Activated CD4-positive, CD25-positive, alpha-beta regulatory T cell treated with anti-CD3 and anti-CD28 coated beads, Interleukin-2, amount 50 U/mL, for 72 hours (primary cell): ENCODE results near the gene GRM7.

Experiments
- DNase-seq: peaks from one replicate; pipeline ENCODE4 v3.0.0; 2021

Gene GRM7

DNA sequence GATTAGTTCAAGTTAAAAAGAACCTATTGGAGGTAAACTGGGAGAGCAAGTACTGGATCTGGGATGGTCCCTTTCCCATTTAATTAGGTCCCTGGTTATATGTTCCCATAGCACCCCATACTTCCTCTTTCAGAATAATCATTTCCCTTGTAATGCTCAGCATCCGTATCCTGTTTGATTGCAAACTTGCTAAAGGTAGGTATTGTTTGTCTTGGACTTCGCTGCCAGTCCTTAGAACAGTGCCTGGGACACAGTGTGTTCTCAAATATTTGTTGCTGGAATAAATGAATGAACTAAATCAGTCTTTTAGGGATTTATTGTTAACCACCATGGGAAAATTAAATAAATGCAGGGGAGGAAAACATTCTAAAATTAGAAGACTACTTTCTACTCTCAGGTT is 299.8 kb downstream of the GRM7 start:
- no peak for DNase-seq

DNA sequence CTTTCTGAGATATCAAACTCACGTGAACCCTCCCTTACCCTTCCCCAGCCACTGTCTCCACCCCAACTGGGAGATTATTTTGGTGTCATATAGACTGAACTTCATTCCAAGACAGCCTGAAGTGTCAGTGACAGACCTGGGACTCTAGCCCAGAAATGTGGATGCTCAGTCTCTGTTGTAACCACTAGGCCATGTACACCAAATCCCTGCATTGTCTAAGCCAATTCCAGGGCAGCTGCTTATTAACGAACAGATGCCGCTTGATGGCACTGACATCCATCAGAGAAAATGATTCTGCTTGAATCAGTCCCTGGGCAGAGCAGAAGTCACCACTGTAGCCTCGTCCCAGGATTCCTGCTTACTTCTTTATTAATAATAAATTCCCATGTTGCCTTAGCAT is 305.5 kb downstream of the GRM7 start:
- DNase-seq, result no peak

DNA sequence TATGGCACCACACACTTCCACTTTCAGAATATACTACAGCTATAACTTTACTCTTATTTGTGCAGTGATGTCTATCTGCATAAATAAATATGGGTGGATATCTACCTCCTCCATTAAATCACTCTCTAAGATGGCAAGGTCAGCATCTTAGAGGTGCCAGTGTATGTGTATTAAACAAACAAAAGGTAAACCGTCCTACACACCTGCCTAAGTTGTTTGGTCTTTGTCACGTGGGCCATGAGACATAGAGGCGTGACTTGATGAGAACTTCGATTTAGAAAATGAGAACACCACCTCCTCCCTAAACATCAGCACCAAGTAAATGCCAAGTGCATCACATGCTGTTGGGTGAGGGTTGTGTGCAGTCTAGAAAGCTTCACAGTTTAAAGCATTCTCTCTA is 310.6 kb downstream of the GRM7 start:
- no peak for DNase-seq

DNA sequence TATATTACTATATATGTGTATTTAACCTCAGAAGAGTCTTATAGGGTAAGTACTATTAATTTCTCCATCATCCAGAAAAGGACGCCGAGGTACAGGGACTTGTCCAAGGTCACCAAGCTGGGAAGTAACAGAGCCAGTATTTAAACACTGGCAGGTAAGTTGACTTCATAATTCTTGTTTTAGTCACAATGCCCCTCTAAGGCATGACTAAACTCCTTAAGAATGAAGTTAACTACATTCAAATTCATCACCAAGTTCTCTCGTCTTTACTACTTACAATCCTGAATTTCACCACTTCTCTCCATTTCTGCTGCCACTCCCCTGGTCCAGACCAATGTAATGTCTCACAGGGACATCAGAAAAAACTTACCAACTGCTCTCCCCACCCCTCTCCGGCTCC is 312.1 kb downstream of the GRM7 start:
- no peak for DNase-seq

DNA sequence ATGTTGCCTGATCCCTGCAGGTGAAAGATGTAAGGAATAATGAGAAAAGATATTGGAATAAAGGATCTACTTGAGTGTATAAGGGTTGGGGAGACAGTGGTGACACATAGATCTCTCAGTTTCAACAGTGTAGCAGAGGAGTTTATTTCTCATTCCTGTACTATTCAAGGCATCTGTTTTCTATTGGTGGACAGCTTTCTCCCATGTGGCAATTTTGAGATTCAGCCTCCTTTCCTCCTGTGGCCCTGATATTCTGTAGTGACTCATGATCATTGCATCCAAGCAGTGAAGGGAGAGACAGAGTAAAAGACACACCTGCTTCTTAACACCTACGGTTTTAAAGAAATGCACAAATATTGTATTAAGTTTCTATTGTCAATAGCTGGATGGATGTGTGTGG is 327.6 kb downstream of the GRM7 start:
- DNase-seq, result no peak

DNA sequence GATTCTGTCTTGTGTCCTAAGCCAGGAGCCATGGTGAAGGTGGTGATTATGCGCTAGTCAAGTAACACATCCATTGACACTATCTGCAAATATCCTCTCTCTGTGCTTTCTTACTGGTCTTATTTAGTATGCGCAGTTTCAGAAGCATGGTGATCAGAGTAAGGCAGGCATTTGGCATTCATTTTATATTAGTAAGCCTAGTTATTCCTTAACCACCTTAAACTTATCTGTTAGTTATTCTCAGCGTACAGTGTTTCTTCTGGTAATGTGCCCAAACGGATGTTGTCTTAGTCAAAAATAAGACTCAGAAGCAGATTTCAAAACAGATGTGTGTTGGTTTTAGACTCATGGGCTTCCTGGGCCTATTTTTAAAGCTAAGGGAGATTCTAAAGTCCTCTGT is 329.2 kb downstream of the GRM7 start:
- DNase-seq, result no peak

DNA sequence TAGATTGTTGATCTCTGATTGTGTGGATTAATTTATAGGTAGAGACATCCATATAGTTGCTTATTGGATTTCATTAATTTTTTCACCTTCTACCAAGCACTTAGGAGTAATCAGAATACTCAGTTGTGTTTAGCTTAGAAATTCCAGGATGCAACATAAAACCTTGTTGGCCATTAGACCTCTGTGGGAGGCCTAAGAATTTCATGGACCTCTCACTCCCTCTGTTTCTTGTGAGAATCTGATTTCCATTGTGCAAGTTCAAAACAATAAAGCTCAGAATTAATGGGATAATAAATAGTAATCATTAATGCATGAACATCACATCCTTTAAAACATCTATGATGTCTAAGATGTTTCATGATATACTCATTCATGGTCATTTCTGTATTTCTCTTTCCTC is 332.4 kb downstream of the GRM7 start:
- no peak for DNase-seq

DNA sequence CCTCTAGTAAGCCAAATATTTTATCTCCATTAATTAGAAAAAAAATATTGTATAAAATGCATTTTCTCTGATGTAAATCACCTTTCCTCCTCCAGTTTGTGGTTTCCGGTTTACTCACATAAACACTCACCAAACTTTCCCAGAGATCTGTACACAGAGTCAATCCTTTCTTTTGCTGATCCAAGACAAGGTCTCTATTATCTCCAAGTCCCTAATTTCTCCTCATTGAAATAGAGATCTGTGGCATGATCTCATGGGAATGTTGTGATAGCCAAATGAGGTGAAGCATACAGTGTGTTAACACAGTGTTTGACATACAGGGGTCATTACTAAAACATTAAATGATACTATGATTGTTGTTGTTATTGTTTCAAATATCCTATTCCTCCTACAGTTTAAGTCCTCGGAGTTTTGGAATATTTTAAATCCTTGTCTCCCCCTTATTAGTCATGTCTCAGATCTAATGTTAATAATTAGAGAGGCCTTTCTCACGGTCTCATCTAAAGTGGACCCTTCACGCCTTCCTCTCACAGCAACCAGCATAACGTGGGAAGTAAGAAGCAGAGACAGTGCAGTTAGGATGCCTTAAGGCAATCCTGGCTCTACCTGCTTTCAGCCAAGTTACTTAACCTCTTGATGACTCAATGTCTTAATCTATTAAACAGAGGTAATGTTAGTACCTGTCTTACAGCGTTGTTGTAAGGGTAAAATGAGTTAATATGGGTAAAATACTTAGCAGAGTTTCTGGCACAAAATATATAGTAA is 333.3 kb downstream of the GRM7 start:
- no peak for DNase-seq

DNA sequence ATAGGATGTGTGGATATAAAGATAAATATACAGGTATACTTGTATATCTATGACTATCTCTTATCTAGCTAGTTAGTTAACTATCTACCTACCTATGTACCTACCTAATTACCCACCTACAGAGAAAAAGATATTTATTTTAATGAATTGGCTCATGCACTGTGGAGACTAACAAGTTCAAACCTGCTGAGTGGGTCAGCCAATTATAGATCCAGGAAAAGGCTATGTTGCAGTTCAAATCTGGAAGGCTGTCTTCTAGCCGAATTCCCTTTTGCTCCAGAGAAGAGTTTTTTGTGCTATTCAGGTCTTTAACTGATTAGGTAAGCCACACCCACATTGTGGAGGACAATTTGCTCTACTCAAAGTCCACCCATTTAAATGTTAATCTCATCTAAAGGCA is 335.0 kb downstream of the GRM7 start:
- DNase-seq, result no peak

DNA sequence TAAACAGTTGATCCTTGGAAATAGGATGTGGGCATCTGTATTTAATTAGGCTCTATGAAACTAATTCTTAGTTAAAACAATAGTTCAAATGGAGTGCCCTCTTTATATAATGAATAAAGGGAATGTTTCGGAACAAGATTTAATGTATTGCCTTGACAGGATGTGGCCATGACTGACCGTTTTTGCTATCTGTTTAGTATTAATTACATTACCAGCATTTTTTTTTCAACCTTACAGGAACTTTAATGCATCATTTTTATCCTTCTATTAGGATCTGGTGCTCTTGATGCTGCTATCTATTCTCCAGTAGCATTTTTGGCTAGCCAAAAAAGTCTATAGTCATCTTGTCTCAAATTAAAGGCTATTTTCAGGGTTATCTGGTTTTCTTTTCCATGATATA is 340.9 kb downstream of the GRM7 start:
- DNase-seq, result no peak

DNA sequence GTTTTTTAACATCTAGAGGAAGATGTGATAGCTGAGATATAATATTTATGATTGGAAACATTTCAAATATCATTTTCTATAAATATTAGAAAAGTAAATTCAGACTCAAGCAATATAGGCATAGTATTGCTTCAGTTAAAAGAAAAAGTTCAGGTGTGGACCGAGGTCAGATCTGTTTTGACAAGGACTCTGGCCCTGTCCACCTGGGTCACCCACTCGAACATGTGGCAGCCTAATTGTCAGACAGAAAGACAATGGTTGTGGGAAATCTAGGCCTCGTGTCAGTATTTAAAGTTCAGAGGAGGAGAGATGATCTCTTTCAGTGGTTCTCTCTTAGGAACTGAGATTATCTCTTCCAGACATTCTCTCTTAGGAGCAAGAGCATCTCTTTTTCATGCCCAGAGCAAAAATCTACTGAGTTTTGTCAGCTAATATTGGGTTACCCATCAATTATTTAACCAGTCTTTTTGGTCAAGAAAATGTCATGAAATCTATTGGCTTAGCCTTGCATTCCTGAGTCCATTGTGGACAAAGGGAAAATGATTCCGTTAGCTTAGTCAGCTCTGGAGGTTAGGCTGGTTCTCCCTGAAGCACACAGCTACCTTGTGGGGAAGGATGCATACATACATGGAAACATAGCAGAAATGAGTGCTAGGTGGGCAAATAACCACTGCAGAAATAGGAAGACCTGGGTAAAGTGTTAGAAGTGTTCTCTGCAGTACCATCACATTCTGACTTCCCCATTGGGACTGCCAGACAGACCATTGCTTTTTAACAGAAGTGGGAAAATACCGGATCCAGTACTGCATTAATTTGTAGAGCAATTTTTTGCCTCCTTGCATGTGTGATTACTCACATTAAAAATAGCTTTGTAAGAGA is 343.3 kb downstream of the GRM7 start:
- DNase-seq, result no peak

DNA sequence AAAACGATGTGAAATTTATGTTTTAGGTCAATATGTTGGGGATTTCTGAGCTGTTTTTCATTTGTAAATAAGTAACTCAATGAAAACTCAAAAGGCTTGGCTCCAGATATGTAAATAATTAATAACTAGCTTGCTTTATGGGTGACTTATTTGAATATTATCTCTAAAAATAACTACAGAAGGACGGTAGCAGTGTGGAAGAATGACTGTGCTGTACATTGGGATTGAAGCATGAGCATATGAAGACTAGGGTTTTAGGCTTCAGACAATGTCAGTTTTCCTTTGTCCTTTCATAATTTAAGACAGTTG is 343.9 kb downstream of the GRM7 start:
- no peak for DNase-seq

DNA sequence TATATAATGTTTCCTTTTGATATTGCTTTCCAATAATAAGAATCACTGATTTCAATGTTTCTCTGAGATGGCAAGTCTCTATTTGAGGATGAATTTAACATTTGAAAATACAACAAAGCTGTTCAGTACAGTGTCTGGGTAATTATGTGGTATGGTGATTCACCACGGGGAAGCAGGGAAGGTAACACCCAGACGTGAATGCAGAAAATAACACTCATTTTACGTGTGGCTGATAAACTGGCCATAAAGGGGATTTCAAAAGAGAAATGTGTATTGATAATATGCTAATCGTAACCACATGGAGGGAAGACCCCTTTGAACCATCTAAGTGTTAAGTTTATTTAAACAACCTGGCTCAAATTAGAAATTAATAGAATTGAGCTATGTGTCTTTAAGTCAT is 344.6 kb downstream of the GRM7 start:
- DNase-seq, result no peak

DNA sequence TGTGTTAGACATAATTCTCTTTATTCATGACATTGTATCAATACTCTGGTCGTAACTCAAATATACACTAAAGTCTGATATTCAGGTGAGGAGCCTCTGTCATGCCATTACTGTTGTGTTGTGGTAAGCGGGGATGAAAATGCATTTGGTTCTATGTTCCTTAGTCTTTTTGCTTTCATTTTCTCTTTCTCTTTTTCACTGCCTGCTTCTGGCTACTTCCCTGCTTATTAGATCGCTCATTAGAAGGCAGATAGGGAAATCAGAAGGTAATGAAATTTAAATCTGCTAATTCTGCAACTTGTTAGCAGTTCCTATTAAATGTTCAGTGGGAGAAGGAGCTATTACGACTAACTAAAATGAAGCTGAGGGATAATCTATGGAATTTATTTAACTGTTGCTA is 345.0 kb downstream of the GRM7 start:
- DNase-seq, result no peak

DNA sequence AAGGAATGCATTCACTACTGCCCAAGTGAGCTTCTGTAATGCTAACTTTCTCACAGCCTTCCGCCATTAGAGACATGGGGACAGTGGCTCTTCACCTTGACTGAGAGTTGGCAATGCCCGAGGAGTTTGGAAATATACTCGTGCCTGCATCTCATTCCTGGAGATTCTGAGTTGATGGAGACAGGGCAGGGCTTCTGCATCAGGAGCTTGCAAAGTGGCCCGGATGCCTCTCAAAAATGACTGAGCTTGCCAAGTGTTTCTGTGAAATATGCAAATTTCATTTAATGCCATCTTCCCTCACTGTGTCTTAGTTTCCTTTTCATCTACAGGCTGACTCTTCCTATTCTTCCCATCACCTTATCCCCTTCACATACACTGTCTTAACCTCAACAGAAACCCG is 346.2 kb downstream of the GRM7 start:
- no peak for DNase-seq

DNA sequence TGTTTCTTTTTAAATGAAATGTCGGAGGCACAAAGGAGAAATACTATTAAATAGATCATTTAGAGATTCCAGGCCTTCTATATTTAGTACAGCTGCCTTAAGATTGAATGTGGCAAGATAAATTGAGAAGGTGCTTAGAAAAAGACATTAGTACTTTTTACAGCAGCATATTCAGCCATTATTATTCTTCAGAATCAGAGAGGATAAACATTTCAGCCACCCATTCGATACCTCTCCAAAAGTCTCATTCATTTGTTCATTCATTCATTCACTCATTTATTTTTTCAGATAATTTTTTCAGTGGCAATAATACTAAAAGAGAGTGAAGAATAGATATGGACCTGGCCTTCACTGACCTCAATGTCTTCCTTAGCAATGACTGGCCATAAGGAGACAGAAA is 347.0 kb downstream of the GRM7 start:
- no peak for DNase-seq

DNA sequence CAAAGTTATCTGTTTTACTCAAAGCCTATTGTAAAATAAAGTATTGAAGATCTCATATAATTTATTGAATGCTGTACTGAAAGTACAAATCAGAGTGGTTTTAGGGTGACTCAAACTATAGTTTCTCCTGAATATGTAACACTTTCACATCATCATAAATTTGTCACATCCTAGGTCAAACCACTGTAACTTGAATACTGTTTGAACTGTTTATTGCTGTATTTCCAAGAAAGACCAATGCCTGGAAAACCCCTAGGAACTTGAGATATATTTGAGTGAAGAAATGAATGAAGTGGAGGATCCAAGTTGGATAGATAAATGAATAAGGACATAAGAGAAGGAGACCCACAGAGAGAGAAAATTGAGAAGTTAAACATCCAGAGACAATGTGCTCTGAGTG is 348.2 kb downstream of the GRM7 start:
- DNase-seq, result no peak

DNA sequence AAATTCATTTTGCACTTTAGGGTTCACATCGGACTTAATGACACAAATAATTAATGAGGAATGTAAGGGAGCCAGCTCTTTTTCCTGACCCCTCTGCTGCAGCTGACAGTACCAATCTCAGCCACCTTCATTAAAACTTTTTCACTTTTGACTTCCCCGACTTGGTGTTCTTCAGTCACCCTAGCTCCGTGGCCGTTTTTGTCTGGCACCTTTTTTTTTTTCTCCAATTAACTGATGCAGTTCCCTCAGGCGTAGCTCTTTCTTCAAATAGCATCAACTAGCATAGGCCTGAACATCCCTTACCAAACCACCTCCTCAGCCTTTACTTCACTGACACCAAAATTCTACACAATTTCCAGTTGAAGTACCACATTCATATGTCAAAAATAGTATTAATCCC is 350.8 kb downstream of the GRM7 start:
- DNase-seq, result no peak

DNA sequence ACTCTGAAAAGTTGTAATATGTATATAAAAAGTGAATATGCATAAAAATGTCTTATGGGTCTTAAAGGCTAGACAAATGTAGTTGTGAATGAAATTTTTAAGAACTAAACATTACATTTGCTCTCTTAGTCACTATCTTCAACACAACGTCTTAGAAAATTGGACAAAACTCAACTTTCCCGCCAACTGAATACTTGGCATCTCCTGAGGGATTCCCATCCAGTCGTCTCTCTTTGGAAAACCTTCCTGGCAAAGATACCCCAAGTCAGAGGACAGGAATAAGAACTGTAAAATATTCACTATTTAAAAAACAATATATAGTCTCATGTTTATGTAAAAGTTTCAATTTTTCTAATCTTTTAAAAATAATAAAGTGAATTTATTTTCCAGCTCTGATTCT is 354.8 kb downstream of the GRM7 start:
- DNase-seq, result no peak

DNA sequence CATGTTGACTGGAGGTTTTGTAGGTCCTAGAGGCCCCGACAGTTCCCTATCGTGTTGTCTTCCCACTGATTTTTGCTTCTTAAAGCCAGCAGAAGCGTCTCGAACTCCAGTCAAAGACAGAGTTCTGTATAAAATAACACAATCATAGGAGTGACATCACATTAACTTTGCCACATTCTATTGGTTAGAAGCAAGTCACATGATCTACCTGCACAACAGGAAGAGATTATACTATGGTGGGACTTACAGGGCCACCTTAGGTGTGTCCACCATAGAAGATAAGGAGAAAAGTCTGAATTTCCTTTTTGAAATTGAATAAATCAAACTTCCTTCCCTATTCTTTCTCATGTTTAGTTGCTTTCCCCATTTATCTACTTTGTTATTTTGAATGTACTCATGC is 365.5 kb downstream of the GRM7 start:
- DNase-seq, result no peak

DNA sequence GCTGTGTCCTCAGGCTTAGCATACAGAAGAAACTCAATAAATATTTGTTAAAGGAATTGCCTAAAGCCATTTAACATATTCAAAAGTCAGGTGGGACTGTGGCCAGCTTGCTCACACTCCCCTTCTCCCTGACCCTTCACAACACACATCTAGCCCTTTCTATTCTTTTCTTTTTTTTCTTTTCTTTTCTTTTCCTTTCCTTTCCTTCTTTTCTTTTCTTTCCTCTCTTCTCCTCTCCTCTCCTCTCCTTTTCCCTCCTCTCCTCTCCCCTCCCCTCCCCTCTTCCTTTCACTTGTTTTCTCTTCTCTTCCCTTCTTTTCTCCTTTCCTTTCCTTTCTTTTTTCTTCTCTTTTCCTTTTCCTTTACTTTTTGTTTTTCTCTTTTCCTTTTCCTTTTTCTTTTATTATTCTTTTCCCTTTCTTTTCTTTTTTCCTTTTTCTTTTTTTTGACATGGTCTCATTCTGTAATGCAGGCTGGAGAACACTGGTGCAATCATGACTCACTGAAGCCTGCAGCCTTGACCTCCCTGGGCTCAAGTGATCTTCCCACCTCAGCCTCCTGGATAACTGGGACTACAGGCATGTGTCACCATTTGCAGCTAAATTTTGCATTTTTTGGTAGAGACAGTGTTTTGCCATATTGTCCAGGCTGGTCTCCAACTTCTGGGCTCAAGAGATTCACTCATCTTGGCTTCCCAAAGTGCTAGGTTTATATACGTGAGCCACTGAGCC is 377.8 kb downstream of the GRM7 start:
- DNase-seq, result no peak

DNA sequence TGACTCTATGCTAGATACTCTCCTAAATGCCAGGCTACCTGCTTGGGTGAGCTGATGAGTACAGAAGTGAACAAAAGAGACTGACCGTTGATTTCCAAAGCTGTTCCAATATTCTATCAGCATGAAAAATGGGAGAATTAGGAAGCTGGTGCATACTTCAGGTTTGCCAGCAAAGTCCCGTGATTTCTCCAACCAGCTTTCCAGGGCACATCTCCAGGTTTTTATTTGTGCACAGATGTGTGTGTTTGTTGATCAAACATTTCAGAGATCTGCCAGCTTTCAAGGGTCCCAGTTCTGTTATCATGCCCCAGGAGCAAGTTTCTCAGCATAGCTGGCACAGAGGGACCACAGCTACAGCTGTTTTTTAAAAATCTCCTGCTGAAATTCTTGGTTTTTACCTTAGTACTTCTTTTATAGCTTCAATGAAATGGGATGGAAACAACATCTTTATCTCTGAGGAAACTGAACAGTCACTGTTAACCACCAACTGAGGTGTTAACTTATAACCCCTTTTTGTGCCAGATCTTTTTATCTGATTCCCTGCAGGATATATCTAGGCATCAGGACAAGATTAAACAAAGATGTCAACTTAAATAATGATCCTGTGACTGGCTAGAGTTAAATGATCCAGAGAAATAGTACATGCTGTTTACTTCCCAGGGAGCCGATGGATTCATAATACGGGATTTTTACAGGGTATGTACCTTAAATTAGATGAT is 380.8 kb downstream of the GRM7 start:
- no peak for DNase-seq

DNA sequence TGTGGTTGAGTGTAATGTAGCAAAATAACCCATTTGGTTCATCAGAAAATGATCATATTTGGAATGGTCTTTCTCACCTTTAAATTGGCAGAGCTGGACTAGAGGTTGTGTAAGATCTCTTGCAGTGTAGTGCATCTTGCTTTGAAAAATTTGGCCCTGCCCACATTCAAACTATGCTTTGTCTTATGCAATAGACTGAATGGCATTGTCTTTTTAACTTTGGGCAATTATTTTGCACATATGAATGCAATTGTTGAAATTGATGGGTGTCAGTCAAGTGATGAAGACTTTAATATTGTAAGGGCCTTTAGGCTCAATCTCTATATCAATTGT is 381.4 kb downstream of the GRM7 start:
- no peak for DNase-seq
